ENCODE measurements around the gene PTMS.

DNA sequence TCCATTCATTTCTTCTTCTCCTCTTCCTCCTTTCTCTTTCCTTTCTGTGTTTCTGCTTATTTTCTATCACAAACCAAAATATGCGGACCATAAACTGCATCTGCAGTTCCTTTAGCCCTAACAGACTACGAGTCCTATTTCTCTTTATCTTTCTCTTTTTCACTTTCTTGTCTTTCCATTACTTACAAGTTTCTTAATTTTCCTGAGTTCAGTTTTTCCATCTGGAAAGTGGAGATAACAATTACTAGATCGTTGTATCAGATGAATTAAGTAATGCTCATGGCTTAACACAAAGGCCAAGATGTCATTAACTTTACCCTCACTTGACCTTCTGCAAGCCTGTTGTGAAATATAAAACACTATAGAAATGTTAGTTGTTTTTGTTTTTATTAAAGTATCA is 43.3 kb upstream of the PTMS start:
- TF ChIP-seq POLR2A (IDR thresholded peaks at IDR 0.05; ENCODE audit: low read depth, low read length) = no peak
- no peak for TF ChIP-seq POLR2AphosphoS5 (IDR thresholded peaks at IDR 0.05; ENCODE audit: low read depth, low read length)
- no peak for TF ChIP-seq TAF1 (IDR thresholded peaks at IDR 0.05; ENCODE audit: low read depth, low read length)
- TF ChIP-seq SPI1 (IDR thresholded peaks at IDR 0.05; ENCODE audit: low read depth, low read length) = no peak

Measured in GM12891 (cell line).